ENCODE data around the gene DUSP12.

DNA sequence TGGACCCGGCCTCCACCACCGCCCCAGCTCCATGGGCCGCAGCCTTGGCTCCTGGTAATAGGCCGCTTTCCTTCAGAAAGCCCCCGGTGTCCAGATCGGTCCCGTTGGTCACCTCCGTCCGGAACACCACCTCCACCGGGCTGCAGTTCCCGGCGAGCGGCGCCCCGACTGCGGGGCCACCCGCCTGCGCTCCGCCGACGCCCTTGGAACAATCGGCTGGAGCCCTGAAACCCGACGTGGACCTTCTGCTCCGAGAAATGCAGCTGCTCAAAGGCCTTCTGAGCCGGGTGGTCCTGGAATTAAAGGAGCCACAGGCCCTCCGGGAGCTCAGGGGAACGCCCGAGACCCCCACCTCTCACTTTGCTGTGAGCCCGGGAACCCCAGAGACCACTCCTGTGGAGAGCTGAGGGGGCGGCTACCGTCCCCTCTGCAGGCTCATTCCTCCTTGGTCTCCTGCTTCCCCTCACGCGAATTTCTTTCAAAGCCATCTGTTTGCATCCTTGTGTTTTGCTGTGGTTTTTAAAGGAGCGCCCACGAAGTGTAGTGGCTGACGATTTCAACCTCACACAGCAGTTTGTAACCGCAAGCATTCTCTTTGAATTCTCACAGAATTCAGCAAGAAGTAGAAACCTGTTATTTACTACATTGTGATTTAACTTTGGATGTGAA is 22.2 kb upstream of the DUSP12 start:
- TF ChIP-seq YY1 (IDR thresholded peaks at IDR 0.05; ENCODE audit: insufficient read depth, insufficient read length) (no peak), ZNF274 (IDR thresholded peaks at IDR 0.05; ENCODE audit: low read depth, low read length) (no peak), SUZ12 (IDR thresholded peaks at IDR 0.05; ENCODE audit: extremely low read depth, insufficient read depth, insufficient read length) (no peak)

Measured in NT2/D1 (cell line).